AG09309 (cell line): ENCODE results near the gene THOC7.

Source experiments
- DNase-seq: peaks from one replicate; pipeline ENCODE4 v3.0.0-alpha.2; 2010; ENCODE audit warnings: low read depth
- H3K4me3 ChIP-seq: 2 replicates; pipeline ENCODE4 v1.5.1; 2011; ENCODE audit warnings: mild to moderate bottlenecking, low read depth, low read length, moderate library complexity; ENCODE audit not compliant: control insufficient read depth
- CTCF ChIP-seq: IDR thresholded peaks from 2 replicates; pipeline ENCODE4 v1.5.1; 2011; ENCODE audit warnings: mild to moderate bottlenecking, low read depth, low read length, inconsistent platforms; ENCODE audit not compliant: insufficient read depth, control insufficient read depth; ENCODE audit errors: missing control alignments

THOC7 gene

DNA sequence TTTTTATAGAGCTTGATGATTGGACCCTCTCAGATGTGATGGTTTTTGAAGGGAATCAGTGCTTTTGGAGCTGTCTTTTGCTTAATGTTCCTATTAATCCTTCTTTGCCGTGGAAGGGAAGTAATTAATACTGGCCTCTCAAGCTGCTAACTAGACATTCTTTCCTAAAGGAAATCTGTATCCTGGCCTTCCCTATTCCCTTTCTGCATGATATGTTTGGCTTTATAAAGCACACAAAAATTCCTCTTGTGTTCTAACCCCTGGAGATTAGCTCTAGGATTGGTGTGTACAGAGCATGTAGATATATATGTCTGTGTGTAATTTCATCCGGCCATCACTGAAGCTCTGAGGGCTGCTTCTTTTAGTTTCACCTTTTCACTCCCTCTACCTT, 7.0 kb upstream of the THOC7 start:
- H3K4me3 ChIP-seq: no peak overlapping the region
- TF ChIP-seq CTCF: no peak
- DNase-seq: no peak

DNA sequence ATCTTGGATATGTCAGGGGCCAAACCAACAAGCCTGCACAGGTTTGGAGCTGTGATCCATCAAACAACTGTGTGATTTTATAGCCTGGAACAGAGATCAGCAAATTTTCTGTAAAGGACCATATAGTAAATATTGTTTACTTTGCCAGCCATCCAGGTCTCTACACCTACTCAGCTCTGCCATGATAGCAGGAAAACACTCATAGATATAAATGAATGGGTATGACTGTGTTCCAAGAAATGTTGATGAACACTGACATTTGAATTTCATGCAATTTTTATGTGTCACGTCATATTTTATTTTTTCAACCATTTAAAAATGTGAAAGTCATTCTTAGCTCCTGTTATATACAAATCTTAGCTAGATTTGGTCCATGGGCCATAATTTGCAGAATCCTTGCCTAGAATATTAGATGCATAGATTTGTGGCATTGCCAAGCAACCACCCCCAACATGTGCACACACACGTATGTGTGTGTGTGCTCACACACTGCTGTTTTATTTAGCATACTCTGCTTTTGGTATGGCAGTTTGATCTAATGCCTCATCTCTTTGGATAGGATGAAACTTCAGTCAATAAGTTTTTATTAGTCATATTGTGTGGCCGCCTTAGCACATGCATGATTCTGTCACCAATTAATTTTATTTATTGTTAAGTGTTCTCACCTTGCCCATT, 6.5 kb upstream of the THOC7 start:
- no peak for DNase-seq
- H3K4me3 ChIP-seq: no peak overlapping the region
- TF ChIP-seq CTCF: no peak

DNA sequence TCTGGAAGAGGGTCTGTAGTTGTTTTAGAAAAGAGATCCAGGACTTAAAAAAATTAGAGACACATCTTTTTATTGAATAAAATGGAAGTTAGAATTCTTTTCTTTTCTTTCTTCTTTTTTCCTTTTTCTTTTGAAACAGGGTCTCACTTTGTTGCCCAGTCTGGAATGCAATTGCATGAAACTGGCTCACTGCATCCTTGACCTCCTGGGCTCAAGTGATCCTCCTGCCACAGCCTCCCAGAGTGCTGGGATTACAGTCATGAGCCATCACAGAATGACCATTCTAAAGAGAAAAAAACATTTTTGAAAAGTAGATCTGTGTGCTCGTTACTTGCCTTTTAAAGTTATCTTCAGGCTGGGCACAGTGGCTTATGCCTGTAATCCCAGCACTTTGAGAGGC, 3.6 kb upstream of the THOC7 start:
- no peak for DNase-seq
- no peak for TF ChIP-seq CTCF
- no peak overlapping the region for H3K4me3 ChIP-seq

- TF ChIP-seq CTCF: no peak
- no peak for DNase-seq
- peak overlapping the region; percentile 61 for H3K4me3 ChIP-seq
Observed at GRCh38 chr3:63864965-63865327, 1.3 kb upstream of the THOC7 start.

- peak overlapping the region; percentile 61 for H3K4me3 ChIP-seq
- no peak for DNase-seq
- no peak for TF ChIP-seq CTCF
Observed at GRCh38 chr3:63864008-63864964, 681 bp upstream of the THOC7 start.

DNA sequence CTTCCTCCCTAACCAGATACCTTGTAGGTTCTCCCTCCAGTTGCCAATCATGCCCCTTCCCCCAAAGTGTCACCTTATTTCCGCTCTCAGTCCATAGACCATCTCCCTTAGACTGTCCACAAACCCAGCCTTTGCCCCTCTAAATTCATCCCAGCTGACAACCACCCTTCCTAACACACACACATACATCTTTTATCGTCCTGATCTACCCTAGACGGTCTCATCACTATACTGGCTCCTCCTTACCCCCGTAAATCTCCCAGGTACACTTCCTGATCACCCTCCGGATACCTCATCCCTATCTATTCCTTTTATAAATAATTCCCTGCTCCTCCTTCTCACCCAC, 828 bp downstream of the THOC7 start:
- peak overlapping the region; percentile 61 for H3K4me3 ChIP-seq
- TF ChIP-seq CTCF: no peak
- DNase-seq: no peak
